Effector CD8-positive, alpha-beta T cell (primary cell): Measurements from ENCODE around the gene SH3RF1.
"Not testable (repeated sequence)": the region's sequence is repeated elsewhere in the genome, so short reads cannot be mapped to it uniquely, and the experiment has no call there.

Experiments
- DNase-seq: peaks from one replicate; lab custom pipeline; 2025; lab: John Stamatoyannopoulos, UW

Gene SH3RF1

DNA sequence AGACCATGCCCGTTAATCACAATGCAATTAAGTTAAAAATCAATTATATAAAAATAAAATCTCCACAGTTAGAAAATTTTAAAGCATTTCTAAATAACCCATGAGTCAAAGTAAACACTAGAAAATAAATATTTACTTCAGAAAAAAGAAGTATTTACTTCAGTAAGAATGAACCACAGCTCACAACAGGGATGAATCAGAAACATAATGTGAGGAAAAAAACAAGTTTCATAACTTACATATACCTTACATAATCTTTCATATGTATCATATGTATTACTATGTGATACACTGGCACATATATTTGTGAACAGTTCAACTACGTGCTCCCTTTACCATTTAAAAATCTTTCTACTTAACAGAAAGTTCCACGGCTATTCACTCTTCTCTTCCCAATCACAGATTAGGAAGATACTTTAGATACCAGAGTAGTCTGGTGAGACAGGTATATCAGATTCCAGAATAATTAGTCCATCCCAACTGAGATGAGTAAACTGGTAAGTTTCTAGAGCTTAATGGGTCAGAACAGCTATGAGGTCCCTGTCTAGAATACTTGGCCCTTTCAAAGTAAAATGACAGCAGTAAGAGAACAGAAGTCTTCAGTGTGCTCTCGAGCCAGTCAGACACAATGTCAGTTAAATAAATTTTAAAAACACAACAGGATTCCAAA lies 70.3 kb downstream of the SH3RF1 start:
- no peak for DNase-seq

GRCh38 chr4:169199184-169199583 lies 71.6 kb downstream of the SH3RF1 start:
- no peak for DNase-seq

GRCh38 chr4:169198167-169198566 lies 72.6 kb downstream of the SH3RF1 start:
- no peak for DNase-seq

GRCh38 chr4:169197206-169197605 lies 73.5 kb downstream of the SH3RF1 start:
- DNase-seq = not testable (repeated sequence)

DNA sequence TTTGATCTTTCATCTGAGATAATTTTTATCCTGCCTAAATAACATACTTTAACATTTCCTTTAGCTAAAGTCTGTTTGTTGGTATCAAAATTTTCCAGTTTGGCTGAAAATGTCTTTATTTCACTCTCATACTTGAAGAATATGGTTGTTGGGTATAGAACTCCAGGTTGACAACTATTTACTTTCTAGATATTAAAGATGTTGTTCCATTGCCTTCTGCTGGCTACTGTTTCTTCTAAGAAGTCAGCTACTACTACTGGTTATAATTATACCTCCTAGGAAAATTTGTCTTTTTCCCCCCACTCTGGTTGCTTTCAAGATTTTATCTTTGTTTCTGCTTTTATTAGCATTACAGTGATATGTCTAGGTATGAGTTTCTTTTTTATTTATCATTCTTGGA lies 75.7 kb downstream of the SH3RF1 start:
- DNase-seq = no peak

DNA sequence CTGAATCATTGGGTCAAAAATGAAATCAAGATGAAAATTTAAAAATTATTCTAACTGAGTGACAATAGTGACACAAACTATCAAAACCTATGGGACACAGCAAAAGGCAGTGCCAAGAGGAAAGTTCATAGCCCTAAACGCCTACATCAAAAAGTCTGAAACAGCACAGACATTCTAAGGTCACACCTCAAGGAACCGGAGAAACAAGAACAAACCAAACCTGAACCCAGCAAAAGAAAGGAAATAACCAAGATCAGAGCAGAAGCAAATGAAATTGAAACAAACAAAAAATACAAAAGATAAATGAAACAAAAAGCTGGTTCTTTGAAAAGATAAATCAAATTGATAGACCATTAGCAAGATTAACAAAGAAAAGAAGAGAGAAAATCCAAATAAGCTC lies 80.8 kb downstream of the SH3RF1 start:
- not testable (repeated sequence) for DNase-seq

DNA sequence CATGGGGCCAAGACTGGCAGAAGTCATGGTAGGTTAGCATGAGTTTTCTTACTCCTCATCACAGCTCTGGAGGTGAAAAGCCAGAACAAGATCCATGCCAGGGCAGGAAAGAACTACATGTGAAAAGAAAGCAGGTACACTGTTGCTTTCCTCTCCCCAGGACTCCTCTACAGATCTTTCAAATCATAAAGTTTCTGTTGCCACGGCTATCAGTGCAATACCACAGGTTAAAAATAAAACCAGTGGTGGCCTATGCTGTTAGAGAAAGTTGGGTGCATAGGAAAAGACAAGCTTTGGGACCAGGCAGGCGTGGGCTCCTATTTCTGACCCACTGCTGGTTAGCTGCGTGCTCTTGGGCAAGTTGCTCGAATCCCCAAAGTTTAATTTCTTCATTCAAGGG lies 81.4 kb downstream of the SH3RF1 start:
- no peak for DNase-seq

DNA sequence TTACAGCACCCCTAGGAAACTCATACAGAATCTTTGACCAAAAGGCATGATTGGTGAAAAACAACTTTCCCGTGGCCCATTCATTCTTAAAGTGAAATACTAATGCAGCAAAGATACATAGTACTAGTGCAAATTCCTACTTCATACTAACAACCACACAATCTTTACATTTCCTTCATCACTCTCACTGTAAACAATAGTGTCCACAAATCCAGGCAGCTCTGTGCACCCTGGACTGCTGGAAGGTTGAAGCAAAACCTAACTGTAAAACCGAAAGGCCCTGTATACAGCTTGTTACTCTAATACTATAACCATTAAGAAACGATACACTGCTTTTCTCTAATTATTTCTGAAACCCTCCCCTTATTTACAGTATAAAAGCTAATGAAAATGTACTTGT lies 82.6 kb downstream of the SH3RF1 start:
- DNase-seq = no peak

GRCh38 chr4:169185133-169185956 lies 85.4 kb downstream of the SH3RF1 start:
- no peak for DNase-seq

- no peak for DNase-seq
Observed at GRCh38 chr4:169184686-169185085, 86.1 kb downstream of the SH3RF1 start.

- no peak for DNase-seq
Observed at GRCh38 chr4:169184236-169184635, 86.5 kb downstream of the SH3RF1 start.

GRCh38 chr4:169183581-169183980 lies 87.2 kb downstream of the SH3RF1 start:
- DNase-seq = no peak

DNA sequence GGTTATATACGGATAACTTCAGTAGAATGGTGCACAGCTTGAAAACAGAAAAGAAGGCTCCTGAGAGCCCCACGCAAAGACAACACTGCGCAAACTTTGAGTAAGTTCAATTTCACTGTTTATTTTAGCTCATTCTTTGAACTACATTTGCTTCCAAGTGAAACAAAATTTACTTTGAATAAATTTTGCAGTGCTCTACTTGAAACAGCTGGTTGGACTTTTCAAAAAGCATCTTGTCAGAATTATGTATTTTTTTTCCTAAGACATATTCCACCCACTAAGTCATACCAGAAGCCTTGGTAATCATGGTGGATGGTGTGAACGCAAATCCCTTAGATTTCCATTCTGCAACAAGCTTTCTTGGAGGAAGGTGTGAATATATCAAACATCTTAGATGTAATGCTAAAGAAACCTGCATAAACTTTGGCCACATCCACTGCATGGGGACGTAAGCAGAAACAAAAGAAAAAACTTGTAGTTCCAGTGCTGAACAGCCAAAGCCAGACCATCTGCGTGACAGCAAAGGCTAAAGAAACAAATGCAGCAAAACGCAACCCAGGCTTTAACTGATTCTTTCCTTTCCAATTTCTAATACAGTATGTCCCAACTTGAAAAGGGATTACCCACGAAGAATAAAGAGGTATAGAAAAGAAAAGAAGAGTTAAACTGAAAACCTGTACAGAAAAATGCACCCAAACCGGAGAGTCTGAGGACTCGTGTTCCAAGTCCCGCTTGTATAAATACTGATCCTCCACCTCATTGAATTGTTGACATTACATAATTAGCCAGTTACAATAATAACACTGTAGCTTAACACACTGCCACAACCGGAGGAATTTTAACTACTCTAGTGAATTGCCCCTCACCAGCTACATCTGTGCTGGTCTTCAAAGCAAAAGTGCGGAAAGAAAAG lies 90.9 kb downstream of the SH3RF1 start:
- no peak for DNase-seq

GRCh38 chr4:169178092-169178491 lies 92.7 kb downstream of the SH3RF1 start:
- DNase-seq = not testable (repeated sequence)

GRCh38 chr4:169175476-169175875 lies 95.3 kb downstream of the SH3RF1 start:
- no peak for DNase-seq

DNA sequence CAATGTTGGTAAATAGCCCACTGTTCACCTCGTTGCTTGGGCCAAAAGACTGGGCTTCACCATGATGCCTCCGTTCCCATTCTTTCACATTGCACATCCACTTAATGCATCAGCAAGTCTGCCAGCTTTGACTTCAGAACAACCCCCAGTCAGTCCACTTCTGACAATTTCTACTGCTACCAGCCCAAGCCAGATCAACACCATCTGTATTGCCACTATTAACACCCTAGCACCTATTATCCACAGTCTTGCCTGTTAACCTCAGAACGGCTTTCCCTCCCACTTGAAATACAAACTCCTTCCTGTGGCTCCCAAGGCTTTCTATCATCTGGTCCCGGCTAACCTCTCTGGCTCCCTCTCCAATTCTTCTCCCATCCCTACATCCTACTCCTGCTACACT lies 95.7 kb downstream of the SH3RF1 start:
- no peak for DNase-seq

GRCh38 chr4:169174247-169174646 lies 96.5 kb downstream of the SH3RF1 start:
- DNase-seq = no peak

DNA sequence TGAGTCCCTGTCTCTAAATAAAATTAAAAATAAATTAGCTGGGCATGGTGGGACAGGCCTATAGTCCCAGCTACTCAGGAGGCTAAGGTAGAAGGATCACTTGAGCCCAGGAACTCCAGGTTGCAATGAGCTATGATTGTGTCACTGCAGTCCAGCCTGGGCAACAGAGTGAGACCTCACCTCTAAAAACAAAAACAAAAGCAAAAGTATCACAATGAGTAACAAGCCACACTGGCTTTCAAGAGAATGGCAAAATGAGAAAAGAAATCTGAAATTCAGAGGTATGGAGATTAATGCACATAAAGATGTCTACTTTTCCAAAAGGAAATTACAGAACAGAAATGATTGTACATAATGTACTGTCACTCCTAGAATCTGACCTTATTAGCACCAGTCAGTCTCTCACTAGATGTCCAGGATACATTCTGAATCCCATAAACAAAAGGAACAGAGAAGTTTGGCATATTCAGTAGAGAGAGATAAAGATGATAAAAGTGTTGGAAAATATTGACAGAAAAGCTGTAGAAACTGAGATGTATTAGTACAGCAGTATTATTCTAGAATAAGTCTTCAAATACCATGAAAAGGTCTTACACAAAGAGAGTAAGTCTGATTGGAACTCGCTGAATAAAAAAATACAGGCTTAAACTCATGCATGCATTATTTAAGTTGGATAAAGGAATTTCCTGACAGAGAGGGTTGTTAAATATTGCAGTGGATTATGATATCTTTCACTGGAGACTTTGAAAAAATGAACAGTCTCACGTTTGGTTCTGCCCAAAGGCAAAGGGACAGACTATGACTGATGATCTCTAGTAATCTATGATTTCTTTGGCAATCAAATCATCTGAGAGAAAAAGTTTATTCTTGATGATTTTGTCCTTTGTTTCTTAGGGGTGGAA lies 102.5 kb downstream of the SH3RF1 start:
- no peak for DNase-seq

DNA sequence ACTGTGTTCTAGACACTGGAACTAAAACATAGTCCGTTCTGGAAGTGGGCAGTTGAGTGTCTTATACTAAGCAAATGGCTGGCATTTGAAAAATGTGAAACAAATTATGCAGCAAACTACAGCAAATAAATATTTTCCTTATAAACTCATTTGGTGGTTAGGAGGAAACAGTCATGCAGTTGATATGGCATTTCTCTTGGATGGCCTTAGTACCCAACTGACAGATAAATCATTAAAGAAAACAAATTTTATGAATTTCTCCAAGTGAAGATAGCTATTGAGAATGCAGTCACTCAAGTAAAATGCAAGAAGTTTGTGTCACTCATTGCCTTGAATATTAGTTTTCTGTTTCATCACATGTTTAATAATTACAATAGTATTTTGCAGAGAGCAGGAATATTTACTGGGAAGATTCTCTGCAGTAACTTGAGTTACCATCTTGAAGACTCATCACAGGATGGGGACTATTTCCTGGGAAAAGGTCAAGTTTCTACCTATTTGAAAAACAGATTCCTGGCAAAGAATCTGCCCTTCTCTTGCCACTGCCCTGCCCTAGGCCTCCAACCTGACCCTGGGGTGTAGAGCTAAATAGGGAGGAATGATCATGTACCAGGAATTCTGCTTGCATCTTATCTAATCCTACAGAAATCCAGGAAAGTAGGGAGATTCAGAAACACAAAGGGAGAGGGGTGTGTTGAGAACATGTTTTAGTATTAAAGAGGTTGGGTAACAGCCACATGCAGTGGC lies 105.9 kb downstream of the SH3RF1 start:
- no peak for DNase-seq

DNA sequence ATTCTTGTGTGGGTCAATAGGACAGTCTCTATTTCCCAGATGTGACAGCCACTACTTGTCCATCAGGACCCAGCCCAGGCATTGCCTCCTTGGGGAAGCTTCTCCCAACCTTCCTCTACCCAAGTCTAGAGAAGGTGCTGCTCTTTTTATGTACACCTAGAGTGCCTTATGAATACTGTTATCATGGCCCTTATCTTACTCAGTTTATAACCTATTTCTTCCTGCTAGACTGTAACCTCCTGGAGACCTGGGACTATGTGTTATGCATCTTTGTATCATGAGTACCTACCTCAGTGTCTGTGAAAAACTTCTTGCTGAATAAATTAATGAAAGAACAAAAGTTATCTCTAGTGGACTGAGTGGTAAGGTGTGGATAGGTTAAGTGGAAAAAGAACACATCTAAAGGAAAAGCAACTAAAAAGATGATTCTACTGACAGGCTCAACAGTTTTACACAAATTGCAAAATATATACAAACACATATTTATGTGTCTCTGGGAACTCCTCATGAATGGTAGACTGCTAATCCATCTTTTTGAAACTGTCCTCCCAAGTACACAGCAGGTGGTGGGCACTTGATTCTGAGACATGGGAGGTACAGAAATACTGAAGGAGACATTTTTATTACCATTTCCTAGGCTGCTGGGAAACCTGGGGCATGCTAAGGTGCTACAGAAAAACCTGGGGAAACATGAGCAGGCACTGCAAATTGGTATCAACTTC lies 106.6 kb downstream of the SH3RF1 start:
- no peak for DNase-seq
